HG02973 (cell line): ENCODE measurements around the gene BAIAP2L1.
"Not testable (repeated sequence)": the region's sequence is repeated elsewhere in the genome, so short reads cannot be mapped to it uniquely, and the experiment has no call there.

Source experiments
- ATAC-seq: cut with Tn5 transposase; IDR thresholded peaks from one replicate; pipeline ENCODE4 v1.9.1; 2021; ENCODE audit warnings: moderate library complexity; ENCODE audit not compliant: unreplicated experiment

BAIAP2L1 gene

GRCh38 chr7:98399462-98399861, 1.4 kb downstream of the BAIAP2L1 start:
- no peak for ATAC-seq

DNA sequence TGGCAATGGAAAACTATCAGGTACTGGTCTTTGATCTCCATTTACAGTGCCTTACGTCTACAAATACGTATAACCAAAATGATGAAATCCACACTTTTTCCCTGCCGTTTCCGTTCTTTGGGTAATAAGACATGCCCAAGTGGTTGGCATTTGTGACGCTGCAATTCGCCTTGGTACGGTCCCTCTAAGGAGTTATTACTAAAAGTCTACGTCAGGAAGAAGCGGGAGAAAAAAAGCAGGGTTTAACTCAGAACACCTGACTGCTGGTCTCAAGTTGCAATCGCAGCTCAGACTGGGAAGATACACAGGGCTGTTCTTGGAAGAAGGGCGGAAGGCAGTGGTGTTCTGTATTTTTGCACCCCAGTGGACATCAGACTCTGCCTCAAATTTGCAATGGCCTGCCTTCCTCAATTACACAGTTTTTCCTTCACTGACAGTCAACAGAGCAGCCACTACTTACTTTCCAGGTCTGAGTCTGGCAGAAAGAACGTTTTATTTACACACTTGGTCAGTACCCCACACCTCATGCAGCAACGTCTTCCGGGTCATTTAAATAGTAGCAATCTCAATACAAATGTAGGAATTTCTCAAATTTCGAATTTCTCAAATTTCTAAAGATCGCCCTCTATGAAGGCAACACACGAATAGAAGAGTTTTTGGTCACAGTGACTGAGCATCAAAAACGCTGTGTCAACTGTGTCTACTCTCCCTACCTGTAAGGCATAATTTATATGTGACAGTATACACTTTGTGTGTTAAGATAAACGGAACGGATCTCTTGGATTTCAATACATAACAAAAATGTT, 2.1 kb downstream of the BAIAP2L1 start:
- ATAC-seq, result no peak

- no peak for ATAC-seq
Observed at GRCh38 chr7:98396768-98397167, 4.1 kb downstream of the BAIAP2L1 start.

- ATAC-seq, result no peak
Observed at GRCh38 chr7:98395951-98396350, 4.9 kb downstream of the BAIAP2L1 start.

GRCh38 chr7:98395481-98395880, 5.4 kb downstream of the BAIAP2L1 start:
- ATAC-seq, result no peak

DNA sequence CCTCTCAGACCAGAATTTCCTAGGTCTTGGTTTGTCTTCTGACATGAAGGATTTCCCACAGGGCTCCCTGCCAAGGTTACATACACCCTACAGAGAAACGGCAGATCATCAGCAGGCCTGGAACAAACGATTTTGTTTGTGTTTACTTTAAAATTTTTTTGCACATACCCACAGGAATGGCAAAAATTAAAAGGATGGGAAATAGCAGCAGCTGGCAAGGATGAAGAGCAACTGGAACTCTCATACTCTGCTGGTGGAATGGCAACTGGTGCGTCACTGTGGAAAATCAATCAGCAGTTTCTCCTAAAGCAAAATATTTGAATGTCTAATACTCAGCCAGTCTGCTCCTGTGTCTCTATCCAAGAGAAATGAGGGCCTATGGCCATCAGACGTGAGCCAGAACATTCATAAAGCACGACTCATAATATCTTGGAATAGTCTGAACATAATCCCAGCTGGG, 6.5 kb downstream of the BAIAP2L1 start:
- no peak for ATAC-seq

- no peak for ATAC-seq
Observed at GRCh38 chr7:98387544-98388226, 13.2 kb downstream of the BAIAP2L1 start.

GRCh38 chr7:98387131-98387530, 13.8 kb downstream of the BAIAP2L1 start:
- ATAC-seq, result no peak

- not testable (repeated sequence) for ATAC-seq
Observed at GRCh38 chr7:98385532-98385931, 15.4 kb downstream of the BAIAP2L1 start.

DNA sequence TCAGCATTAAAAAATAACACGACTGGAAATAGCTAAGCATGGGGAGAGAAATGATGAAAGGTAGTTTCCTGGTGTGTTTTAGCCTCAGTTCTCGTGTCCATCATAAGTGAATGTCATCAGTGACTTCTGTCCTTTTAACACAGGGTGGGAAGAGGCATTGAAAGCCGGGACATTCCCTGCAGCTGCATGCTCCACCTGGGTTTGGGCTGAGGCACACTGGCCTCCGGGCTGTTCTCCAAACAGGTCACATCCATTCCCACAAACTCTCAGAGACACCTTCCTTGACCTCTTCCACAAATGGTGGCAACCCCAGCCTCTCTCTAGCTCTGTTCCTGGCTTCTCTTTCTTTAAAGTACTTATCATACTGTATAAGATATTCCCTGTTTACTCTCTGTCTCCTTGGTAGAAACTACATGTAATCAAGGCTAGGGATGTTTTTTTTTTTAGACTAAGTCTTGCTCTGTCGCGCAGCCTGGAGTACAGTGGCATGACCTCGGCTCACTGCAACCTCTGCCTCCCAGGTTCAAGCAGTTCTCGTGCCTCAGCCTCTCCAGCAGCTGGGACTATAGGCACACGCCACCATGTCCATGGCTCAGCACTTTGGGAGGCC, 22.6 kb downstream of the BAIAP2L1 start:
- no peak for ATAC-seq

DNA sequence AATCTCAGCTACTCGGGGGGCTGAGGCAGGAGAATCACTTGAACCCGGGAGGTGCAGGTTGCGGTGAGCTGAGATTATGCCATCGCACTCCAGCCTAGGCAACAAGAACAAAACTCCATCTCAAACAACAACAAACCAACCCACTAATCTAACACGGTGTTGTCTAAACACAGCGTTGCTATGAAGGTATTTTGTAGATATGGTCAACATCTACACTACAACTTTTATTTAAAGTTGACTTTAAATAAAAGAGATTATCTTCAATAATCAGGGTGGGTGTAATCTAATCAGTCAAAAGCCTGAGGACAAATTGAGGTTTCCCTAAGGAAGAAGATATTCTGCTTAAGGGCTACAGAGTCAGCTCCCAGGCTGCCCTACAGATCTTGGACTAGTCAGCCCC, 24.2 kb downstream of the BAIAP2L1 start:
- no peak for ATAC-seq

DNA sequence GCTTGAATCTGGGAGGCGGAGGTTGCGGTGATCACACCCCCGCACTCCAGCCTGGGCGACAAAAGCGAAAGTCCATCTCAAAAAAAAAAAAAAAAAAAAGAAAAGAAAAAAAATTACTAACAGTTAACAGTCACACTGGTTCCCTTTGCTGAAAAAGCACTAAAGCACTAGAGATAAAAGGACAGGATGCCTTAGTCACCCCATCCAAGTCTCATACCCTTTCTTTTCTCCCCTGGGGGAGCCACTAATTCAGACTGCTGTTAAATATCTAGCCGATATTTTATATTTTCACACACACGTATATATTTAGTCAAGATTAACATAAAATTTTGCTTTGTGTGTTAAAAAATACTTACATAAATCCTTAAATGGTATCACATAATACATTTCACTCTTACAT, 25.2 kb downstream of the BAIAP2L1 start:
- no peak for ATAC-seq

DNA sequence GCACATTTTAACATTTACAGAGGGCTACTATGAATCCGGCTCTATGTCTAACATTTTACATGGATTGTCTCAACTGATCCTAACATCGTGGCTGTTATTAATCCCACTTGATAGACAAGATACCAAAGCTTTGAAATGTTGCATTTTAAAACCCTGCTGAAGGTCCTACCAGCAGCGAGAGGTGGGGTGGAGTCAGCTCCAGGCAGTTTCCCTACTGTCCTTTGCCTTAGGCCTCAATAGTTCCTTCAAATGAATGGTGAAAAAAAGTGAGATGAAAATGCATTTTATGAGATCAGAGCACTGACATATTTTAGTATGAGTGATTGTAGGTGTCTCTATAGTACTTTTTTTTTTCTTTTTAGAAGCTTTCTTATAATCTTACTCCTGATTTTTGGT, 26.6 kb downstream of the BAIAP2L1 start:
- no peak for ATAC-seq

- no peak for ATAC-seq
Observed at GRCh38 chr7:98372993-98373392, 27.9 kb downstream of the BAIAP2L1 start.

DNA sequence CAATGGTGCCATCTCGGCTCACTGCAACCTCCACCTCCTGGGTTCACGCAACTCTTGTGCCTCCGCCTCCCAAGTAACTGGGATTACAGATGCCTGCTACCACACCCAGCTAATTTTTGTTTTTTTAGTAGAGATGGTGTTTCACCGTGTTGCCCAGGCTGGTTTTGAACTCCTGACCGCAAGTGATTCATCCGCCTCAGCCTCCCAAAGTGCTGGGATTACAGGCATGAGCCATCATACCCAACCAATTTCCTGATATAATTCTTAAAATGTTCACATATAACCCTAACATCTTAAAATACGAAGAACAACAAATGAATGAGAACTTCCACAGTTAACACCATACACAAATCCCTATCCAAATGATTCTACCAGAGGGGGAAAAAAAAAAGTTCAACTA, 31.2 kb downstream of the BAIAP2L1 start:
- ATAC-seq, result no peak

DNA sequence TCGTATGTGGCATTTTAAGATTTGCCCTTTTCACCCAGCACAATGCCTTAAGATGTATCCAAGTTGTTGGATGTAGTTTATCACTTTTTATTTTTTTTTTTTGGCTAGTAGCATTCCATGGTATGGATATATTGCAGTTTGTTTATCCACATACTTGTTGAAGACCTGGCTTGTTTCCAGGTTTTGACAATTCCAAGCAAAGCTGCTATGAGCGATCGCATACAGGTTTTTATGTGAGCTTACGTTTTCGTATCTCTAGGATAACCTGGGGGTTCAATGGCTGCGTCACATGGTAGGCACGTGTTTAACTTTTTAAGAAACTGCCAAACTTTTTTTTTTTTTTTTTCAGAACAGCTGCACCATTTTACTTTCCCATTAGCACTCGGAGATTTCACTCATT, 32.2 kb downstream of the BAIAP2L1 start:
- no peak for ATAC-seq

DNA sequence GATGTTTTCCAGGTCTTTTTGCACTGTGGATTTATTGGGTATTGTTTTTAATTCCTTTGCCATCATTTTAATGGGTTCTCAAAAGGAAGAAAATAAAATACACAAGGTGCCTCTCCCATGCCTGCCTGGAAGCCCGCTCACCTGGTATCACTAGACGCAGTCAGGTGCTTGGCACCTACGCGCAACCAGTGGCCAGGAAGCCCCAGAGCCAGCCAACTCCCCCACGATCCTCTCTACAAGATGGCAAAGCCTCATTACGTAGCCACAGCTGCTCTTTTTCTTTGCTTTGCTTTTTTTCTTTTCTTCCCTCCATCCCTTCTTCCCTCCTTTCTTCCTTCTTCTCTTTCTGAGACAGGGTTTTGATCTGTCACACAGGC, 34.3 kb downstream of the BAIAP2L1 start:
- no peak for ATAC-seq

- no peak for ATAC-seq
Observed at GRCh38 chr7:98365863-98366561, 34.9 kb downstream of the BAIAP2L1 start.

- no peak for ATAC-seq
Observed at GRCh38 chr7:98364220-98364619, 36.7 kb downstream of the BAIAP2L1 start.

DNA sequence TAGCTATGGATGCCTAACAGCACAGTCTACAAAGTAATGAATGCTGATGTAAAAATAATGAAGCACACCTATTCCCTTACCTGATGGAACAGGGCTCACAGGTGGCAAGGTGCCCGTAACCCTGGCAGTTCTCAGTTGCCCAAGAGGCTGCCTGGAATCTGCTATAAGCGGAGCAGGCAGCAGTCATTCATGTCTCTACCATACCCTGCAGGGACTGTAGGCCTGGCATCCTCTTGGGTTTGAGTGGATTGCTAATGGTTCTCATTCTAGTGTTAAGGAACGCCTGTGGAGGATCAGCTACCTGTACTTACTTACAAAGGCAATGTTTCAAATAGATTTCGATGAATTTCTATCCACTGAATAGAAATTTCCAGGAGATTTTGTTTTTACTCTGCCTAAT, 38.4 kb downstream of the BAIAP2L1 start:
- no peak for ATAC-seq
